HPDE6-E6E7 (cell line): Measurements from ENCODE around the gene MRGPRD.
"Not testable (repeated sequence)": the region's sequence is repeated elsewhere in the genome, so short reads cannot be mapped to it uniquely, and the experiment has no call there.

ENCODE experiments used
- DNase-seq: peaks from one replicate; pipeline ENCODE4 v3.0.0; 2011; ENCODE audit warnings: missing footprints; ENCODE audit errors: extremely low spot score

The MRGPRD gene

DNA sequence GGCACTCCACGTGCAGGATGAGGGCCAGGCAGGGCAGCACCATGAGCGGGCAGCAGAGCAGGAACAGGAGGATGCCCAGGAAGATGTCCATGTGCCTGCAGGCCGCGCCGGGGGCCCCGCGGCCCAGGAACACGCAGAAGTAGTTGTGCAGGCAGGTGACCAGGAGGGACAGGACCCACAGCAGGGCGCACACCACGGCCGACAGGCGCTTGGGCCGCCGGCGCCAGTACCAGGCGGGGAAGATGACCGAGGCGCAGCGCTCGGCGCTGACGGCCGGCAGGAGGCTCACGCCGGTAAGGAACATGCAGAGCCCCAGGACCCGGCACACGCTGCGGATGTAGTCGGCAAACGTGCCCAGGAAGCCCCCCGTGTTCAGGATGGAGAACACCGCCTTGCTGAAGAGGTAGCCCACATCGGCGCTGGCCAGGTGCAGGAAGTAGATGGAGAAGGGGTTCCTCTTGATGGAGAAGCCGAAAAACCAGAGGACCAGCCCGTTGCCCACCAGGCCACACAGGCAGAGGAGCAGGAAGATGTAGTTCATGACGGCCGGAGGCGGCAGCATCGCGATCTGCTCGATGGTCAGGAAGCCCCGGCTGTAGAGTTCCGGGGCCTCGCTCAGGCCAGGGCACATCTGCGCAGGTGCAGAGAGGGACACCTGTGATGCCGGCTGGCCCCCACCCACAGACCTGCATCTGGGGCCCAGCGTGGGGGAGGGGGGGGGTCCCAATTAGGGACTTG lies 25.0 kb upstream of the MRGPRD start:
- no peak for DNase-seq

DNA sequence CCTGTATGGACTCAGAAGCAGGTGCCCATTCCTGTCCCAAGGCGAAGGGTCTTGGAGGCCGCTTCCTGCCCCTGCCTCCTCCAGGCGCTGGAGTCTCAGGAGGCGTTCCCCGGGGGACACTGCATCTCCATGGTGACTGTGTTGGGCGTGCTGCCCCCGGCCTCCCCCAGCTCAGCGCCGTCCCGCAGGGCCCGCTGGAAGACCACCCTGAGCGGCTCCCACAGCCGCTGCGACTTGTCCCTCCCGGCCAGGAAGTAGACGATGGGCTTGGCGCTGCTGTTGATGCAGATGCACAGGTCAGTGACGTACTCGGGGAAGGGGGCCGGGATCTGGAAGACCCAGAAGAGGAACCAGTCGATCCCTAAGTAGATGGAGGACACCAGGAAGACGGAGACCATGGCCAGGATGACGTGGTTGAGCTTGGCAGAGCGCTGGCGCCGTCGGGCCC lies 24.4 kb upstream of the MRGPRD start:
- DNase-seq, result no peak

DNA sequence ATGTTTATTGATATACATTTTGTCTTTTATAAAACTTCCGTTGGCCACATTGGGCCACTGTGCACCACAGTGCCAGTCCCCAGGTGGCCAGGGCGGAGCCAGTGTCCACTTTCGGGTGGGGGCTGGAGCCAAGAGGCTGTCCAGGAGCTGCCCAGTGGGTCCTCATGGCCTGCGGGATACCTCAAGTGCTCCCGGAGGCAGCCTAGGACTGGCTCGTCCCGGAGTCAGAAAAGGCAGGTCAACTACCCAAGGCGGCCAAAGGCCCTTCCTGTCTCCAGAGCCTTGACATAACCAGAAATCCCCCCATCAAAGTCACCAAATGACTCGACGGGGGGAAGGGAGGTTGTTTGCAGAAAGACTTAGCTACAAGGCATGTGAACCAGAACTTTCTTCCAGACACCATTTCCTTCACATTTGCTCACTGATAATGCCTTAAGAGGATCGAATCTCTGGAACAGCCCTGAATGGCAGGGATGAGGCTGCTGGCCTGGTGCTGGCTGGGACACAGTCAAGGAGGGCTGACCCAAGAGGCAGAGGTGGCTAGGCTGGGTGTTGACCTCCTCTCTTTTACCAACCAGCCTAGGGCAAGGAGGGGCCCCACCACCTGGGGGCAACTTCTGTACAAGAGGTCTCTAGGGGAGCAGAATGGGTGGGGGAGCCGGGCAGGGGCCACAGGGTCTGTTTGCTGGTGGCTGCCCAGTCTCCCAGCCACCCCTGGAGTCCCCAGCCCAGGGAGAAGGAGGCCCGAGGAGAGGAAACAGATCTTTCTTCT lies 23.8 kb upstream of the MRGPRD start:
- no peak for DNase-seq

DNA sequence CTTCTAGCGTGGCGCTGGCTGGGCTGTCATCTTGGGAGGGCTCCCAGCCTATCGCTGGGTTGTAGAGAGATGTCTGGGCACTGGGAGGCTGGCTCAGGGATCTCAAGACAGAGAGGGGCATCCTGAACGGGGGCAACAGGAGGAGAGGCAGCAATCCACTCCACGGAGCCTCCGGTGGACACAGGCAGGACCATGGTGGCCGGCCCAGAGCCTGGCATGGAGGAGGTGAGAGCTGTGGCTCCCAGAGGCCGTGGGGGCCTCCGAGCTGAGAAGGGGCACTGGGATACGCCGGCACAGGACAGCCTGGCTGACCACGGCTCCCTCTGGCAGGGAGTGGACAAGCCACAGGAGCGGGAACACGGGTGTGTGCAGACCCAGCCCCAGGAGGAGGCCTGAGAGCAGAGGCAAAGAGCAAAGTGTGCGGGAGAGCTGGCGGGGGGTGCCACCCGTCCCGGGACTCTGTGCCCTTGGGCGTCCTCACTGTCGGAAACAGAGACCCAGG lies 23.1 kb upstream of the MRGPRD start:
- DNase-seq, result no peak

DNA sequence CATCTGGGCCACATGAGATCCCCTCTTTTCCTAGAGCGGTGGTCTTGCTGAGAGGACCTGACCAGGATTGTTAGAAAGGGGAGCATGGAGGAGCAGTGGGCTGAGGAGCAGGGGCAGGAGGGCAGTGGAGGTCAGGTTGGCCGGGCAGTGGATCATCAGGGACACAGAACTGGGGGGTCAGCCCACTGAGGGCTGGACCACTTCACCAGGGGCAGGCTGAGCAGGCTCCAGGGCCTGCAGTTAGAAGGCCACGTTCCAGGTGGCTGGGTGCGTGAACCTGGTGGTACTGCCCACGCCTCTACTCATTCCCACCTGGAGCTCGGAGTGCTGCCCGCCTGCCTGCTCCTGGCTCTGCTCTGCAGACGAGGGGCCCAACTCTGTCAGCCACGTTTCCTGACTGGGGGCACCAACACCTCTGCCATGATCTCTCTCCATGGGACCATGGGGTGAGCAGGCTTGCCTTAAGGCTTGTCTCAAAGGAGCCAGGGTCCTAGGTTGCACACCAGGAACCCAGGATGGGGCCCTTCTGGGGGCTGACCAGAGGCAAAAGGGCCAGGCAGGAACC lies 22.6 kb upstream of the MRGPRD start:
- no peak for DNase-seq

DNA sequence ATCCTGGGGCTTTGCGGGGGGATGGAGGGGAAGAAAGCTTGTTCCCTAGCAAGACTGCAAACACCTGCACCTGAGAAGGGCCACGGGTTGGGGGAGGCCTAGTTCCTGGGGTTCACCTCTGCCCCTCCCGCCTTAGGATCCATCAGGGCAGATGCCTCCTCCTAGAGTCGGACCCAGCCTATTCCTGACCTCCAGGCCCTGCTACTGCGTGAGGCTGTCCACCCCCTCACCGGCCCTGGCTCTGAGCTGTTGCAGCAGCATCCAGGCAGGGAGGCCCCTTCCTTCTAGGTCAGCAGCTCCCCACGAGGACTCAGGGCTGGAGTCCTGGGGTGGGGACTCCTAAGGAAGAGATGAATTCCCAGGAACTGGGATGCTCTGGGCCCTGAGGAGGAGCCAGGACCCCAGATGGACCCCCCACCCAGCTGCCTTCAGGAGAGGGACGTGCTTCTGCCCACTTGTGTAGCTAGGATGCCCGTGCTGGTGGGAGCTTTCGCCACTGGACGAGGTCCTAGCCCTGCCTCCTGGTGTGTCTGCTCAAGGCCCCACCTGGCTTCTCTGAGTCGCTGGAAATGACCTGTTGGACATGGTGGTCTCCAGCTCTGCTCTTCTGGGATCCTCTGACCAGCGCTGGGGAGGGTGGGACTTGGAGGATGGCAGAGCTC lies 21.9 kb upstream of the MRGPRD start:
- no peak for DNase-seq

DNA sequence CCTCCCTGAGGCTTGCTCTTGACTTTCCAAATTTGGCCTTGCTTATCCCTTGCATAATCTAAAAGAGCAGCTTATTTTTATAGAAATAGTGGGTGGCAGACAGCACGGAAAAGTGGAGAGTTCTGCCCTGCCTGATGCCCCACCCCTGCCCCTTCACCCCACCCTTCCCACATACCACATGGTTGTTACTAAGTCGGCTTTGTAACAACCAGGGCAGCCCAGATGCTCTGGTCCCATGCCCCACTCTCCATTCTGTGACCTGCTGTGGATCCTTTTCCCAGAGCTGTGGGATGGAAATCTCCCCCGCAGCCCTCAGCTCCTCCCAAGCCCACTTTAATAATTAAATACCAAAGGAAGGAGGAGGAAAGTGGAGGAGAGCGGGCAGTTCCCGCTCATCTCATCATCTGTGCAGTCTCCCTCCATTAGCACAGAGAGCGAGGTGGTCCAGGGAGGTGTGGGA lies 21.4 kb upstream of the MRGPRD start:
- DNase-seq, result no peak

DNA sequence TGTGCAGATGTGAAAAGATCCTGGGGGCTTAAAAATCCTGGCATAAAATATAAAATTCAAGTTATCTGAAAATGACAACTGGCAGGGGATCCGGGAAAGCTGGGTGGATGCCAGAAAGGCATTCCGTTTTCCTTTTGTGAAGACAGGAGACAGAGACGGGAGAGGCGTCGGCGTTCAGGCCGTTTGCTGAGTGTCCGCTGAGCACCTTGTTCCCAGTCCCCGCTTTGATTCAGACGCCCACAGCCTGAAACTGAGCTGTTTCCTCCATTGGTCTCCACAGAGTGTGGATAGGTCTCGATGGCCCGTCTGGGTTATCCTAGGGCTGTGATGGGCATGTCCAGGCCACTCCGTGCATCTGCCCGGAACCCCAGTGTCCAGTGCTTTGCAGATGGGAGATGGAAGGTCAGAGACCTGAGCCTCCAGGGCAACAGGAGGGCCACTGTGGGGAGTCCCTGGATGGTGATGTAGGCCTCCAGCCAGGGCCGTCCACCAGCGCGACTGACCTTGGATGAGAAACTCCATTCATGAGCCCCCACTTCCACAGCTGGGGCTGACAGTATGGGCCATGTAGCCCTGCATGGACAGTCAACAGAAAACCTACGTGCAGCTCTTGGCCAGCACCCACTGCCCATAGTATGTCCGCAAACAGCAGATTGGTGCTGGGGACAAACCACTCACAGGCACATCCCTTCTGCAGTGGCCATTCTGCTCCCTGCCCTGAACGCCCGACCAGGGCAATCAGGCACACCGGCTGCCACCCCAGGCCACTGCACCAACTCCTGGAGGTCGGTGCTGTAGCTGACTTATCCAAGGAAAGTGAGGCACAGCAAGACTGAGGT lies 20.7 kb upstream of the MRGPRD start:
- DNase-seq, result no peak

DNA sequence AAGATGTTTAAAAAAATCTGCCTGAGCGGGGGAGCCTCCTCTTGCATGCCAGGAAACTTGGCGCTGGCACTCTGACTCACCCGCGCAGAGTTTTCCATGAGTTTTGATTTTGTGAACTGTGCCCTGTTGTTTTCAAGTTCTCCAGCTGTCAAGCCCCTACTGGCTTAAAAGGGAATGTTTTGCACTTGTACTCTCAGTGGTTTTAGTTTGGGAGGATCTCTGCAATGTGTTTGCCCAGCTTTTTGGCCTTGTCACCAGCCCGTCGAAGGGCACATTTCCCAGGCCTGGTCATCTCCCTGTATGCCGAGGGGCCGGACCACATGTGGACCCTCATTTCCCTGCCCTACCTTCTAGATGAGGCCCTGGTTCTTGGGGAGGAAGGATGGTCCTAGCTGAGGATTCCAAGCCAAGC lies 20.1 kb upstream of the MRGPRD start:
- DNase-seq, result peak; percentile 40

DNA sequence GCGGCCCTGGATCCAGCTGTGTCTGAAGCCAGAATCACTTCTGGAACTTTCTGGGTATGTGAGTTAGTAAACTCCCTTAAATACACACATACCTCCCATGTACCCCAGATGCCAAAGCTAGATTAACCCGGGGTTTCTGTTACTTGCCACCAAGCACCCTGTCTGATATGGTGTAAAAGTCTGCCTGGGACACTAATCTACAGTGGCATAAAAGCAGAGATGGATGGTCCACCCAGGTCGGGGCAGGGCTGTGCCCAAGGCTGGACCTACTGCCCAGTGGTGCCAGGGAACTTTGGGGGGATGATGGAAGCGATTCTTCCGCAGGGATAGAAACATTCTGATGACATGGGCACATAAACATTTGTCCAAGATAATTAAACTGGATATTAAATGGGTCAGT lies 19.6 kb upstream of the MRGPRD start:
- DNase-seq, result no peak

DNA sequence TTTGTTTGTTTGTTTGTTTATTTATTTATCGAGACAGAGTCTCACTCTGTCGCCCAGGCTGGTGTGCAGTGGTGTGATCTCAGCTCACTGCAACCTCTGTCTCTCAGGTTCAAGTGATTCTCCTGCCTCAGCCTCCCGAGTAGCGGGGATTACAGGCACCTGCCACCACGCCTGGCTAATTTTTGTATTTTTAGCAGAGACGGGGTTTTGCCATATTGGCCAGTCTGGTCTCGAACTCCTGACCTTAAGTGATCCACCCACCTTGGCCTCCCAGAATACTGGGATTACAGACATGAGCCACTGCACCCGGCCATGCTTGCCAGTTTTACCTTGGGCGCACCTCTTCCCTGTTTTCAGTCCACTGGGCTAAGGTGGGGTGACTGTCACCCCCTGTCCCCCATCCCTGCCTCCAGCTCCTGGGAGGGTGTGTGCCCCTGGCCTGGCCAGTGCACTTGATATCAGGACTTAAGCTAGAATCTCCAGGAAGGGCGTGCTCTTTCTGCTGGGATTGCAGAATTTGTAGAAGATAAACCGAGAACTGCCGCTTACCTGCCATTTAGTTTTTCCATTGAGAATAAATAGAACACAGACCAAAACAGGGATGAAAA lies 19.1 kb upstream of the MRGPRD start:
- not testable (repeated sequence) for DNase-seq

DNA sequence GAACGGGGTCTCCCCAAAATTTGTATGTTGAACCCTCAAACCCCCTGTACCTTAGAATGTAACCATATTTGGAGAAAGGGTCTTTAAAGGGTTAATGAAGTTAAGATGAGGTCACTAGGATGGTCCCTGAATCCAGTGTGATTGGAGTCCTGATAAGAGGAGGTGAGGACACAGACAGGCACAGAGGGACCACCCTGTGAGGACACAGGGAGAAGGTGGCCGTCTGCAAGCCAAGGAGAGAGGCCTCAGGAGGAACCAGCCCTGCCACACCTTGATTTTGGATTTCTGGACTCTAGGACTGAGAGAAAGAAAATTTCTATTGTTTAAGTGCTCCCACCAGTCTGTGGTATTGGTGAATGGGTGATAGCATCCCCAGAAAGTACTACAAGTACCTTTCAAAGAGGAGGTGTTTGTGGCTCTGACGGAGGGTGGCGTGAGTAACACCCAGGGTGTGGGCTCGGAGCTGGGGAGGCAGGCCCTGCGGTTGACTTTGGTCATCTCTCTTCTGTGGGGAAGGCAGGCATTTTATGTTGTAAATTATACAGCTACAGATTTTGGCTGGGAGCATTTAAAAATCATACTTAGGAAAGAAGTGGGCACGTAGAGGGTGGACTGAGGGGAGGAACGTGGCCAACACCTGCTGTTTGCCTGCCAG lies 18.4 kb upstream of the MRGPRD start:
- no peak for DNase-seq

DNA sequence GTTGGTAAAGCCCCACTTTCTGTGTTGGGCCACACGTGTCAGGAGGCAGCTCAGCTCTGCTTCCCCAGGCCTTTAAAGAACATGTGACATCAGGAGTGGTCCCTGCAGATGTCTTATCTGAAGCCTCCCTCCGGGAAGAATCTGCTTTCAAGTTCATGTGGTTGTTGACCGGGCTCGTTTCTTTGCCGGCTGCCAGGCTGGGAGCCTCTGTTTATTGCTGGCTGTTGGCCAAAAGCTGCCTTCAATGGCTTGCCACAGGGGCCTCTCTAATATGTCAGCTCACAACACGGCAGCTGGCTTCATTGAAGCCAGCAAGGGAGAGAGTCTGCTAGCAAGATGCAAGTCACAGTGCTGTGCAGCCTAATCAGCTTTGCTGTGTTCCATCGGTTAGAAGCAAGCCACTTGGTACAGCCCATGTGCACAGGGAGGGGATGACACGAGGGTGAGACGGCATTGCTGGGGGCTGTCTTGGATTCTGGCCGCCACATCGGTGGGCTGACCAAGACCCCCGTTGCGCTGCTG lies 17.7 kb upstream of the MRGPRD start:
- DNase-seq, result no peak

DNA sequence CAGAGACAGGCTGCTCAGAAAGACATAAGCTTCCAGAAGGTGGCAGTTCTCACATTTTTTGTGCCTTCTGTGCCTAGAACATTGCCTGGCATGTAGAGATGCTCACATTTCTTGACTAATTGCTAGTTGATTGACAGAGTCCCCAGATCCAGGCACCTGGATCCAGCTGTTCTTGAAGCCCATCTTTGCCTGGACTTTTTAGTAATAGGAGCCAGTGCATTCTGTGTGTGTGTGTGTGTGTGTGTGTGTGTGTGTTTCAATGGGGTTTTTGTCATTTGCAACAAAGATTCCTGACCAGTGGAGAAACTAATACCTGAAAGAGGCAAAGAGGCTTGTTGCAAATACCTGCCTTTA lies 17.2 kb upstream of the MRGPRD start:
- DNase-seq, result no peak

DNA sequence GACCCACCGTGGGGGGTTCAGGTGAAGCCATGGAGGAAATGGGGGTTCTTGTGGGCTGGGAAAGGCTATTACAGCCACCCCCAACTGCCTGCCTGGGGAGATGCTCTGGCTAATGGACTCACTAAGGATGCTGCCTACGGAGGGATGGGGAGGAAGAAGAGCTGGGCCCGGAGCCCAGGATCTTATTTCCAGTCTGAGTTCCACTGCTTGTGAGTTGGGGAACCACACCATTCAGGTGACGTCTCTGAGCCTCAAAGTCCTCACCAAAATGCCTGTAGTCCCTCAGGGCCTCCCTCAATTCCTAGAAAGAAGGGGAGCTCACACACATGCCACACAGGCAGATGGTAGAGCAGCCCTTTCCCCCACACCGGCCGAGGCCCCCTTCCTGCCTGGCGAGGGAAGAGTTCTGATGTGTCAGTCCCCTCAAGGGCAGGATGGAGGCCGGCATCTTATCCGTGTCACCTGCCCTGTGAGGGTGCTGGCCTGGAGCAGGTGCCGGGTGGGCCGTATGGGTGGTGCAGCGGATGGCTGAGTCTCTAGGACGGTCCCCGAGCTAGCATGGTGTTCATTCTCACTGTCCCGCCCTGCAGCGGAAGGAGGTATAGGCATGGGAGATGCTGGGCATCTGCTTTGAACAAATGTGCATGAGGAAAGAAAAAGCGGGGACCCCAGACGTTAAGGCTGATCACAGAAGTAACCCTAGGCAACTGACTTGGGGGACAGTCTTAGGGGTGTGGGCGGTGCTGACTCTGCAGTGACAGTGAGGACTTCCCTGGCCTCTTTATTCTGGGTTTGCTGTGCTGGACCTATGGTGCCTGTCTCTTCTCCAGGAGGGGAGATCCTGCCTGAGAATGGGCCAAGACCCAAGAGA lies 16.6 kb upstream of the MRGPRD start:
- no peak for DNase-seq

DNA sequence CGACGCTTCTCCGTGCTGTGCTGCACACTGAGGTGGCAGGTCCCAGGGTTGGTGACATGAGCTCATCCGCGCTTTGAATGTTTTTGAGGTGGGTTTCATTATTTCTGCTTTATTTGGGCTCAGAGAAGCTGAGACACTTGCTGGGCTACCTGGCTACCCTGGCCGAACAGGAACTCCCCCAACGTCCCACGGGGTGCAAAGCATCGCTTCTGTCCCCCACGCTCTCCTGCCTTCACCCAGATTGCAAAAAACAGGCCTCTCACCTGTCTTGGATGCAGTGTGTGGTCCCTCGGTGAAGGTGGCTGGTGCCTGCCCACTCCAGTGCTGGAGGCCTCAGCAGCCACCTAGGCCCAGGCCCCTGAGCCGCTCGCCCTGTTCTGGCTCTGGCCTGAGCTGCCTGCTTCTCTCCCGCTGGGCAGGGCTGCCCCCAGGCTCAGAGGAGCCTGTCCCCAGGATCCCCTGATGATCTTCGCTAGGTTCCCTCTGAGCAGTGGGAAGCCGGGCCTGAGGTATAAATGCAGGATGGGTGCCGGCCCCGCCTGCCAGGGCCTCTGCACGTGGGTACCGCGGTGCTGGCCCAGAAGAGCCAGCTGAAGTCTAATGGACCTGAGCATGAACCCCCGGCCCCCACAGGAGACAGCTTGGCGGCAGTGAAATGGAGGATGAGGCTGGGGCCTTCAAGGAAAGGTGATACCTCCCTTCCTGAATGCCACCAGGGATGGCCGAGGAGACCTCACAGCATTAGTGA lies 15.8 kb upstream of the MRGPRD start:
- DNase-seq, result no peak

DNA sequence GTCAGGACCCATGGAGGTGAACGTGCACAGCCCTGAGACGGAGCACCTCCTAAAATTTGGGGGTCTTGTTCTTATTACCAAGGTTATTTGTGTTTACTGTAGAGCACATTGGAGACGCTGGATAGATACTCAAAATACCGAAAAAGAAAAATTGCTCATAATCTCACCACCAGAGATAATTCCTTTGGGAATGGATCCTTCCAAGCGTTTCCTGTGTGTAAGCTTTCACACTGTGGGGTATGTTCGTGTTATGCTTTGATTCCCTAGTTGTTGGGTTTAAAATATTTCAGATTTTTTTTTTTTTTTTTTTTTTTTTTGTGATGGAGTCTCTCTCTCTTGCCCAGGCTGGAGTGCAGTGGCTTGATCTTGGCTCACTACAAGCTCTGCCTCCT lies 14.1 kb upstream of the MRGPRD start:
- DNase-seq, result no peak

DNA sequence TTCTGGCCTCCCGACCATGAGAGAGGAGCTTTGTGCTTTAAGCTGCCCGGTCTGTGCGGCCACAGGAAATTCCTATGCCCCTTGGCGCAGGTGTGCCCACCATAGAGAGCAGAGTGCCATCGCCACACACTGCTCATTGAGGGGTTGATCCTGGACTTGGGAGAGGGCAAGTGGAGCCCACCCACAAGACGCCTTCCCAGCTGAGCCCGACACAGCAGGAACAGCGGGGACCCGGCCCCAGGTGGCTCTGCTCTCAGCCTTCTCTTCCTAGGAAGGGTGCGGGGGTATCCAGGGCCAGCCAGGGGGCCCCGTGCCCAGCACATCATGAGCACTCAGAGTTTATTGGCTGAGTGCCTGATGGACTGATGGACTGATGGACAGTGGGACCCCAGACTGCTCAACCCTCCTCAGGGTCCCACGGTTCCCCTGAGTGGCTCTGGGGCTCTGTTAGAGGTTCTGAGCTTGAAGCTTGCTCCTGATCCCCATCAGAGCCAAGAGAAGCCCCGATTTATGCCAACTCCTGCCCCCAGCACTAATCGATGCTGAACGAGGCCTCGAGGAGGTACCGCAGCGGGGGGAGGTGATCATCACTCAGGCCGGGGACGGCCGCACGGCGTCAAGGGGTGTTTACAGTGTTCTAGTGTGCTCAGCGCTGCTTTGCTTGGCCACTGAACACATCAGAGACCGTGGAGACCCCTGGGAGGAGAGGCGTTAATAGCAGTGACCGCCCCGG lies 13.5 kb upstream of the MRGPRD start:
- DNase-seq, result no peak
